HG03060 (cell line): ENCODE data around the gene ANKMY2.
"Not testable (repeated sequence)": the region's sequence is repeated elsewhere in the genome, so short reads cannot be mapped to it uniquely, and the experiment has no call there.

ENCODE experiments used
- ATAC-seq: cut with Tn5 transposase; IDR thresholded peaks from one replicate; pipeline ENCODE4 v1.9.1; 2021; ENCODE audit warnings: low read depth, moderate number of reproducible peaks; ENCODE audit not compliant: unreplicated experiment

The ANKMY2 gene

DNA sequence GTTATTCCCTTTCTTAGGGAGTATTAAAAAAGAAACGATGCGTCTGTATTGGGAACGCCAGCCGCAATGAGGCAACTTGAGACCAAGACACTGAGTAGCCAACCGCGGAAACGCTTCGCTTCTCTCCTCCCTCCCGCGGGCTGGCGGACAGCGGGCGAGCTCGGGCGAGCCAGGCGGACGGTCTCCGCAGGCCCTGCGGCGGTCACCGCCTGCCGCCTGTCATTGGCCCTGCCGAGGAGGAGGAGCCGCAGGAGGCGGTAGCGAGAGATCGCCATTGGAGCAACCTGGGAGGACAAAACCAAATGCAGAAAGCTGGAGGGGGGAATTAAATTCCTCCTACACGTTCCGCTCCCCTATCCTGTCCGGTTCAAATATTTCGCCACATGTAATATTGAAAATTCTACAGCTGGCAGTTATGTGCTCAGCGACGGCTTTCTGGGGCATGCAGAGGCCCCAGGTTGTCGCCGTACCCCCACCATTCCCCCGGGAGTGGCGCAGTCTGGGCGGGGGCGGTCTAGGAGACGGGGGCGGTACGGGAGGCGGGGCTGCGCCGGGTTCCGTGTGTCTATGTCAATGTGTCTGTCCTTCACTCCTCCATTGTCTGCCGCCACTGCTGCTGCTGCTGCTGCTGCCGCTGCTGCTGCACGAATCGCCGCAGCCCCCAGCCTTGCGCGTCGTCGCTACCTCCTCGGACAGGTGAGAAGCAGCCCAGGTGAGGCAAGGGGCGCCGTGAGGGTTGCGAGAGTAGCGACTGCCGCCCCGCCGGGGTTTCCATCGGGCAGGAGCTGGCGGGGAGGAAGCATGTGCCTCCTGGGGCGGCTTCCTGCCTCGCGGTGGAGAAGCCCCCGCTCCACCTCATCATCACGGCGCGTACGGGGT is at the start of gene ANKMY2, which contains the start of gene BZW2:
Gene ANKMY2, minus strand, starts transcription at position 162 of the 879 bp plus-strand sequence. CDS start 181 bp downstream, outside the sequence.
Gene BZW2, plus strand, starts transcription at position 589 of the 879 bp plus-strand sequence. CDS start 19,263 bp downstream, outside the sequence.
- peak; percentile 93 for ATAC-seq

- no peak for ATAC-seq
Observed at GRCh38 chr7:16694806-16695205, 49.3 kb upstream of the ANKMY2 start.

DNA sequence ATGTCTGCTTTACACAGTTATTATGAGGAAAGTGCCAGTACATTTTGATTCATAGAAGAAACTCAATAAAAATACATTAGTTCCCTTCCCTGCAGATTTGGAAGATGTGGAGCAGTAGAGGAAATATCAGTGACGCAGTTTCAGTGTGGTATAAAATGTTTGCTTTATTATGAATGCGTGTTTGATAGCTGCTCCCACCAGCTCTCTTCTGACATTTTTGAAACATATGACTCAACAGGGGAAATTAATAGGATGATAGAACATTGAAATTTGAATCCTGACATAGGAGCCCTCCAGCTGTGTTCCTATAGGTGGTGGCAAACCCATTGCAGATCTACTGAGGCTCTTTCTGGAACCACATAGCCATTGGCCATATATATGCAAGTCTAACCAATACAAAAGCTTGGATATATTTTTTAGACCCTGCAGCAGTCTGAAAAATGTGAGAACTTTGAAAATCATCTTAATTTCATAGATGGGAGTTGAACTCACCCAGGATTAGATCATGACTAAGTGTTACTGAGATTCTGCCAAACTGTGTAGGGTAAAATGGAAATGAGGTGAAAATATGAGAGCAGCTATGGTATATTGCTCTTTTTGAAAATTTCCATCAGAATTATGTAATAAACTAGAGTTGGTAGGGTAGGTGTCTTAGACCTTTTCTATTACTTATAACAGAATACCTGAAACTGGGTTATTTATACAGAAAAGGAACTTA is 48.2 kb upstream of the ANKMY2 start:
- ATAC-seq, result no peak

DNA sequence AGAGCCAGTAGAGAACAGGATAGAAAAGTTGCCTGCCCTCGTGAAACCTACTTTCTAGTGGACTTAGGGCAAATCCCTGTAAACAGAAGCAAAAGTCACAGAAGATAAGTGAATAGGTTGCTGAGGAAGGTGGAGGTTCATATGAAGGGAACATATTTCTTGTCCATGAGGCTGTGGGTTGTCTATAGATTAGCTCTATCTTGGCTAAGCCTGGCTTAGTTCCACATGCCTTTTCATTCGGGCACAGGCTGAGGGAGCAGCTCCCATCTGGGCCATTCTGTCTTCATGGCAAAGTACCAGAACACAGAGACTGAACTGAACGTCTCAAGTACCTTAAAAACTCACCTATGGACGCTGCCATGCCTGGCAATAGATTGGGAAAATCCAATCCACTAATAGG is 45.7 kb upstream of the ANKMY2 start:
- ATAC-seq, result no peak

- ATAC-seq, result no peak
Observed at GRCh38 chr7:16688249-16688648, 42.7 kb upstream of the ANKMY2 start.

- no peak for ATAC-seq
Observed at GRCh38 chr7:16685535-16685934, 40.0 kb upstream of the ANKMY2 start.

GRCh38 chr7:16684935-16685334 is 39.4 kb upstream of the ANKMY2 start:
- ATAC-seq, result no peak

- not testable (repeated sequence) for ATAC-seq
Observed at GRCh38 chr7:16678645-16679566, 33.4 kb upstream of the ANKMY2 start.

DNA sequence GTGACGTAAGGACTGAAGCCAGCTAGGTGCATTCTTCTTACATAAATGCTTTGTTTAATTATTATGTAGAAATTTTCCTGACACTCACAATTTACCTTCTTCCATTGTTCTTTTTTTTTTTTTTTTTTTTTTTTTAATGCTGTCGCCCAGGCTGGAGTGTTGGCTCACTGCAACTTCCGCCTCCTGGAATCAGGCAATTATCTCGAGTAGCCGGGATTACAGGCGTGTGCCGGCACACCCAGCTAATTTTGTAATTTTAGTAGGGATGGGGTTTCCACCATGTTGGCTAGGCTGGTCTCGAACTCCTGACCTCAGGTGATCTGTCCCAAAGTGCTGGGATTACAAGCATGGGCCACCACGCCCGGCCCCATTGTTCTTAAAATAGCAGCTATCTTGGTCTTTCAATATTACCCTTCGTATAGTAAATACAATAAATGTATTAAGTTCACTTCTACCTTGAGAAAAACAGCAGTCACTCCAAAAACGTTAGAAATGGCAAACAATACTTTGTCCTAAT is 32.5 kb upstream of the ANKMY2 start:
- ATAC-seq, result no peak

GRCh38 chr7:16675277-16675676 is 29.7 kb upstream of the ANKMY2 start:
- ATAC-seq, result no peak

- no peak for ATAC-seq
Observed at GRCh38 chr7:16671811-16672210, 26.3 kb upstream of the ANKMY2 start.

GRCh38 chr7:16670731-16671344 is 25.3 kb upstream of the ANKMY2 start:
- no peak for ATAC-seq

GRCh38 chr7:16670021-16670420 is 24.5 kb upstream of the ANKMY2 start:
- ATAC-seq, result no peak

DNA sequence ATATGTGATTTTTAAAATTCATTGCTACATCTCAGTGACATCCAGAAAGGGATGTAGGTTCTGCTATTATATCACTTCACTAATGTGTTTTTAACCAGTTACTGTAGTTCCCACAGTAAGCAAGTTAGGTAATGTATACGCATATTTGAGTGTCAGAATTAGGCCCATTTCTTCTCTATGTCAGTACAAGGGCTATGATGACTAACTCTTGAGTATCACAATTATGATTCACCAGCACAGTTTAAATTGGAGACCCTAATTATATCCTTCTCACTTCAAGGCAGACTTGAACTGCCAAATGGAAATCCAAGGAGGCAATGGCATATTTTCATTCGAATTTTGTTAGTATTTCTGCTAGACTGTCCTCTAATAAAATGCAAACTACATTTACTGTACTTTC is 24.0 kb upstream of the ANKMY2 start:
- no peak for ATAC-seq

GRCh38 chr7:16668978-16669377 is 23.4 kb upstream of the ANKMY2 start:
- no peak for ATAC-seq

GRCh38 chr7:16668049-16668858 is 22.7 kb upstream of the ANKMY2 start:
- ATAC-seq, result no peak

DNA sequence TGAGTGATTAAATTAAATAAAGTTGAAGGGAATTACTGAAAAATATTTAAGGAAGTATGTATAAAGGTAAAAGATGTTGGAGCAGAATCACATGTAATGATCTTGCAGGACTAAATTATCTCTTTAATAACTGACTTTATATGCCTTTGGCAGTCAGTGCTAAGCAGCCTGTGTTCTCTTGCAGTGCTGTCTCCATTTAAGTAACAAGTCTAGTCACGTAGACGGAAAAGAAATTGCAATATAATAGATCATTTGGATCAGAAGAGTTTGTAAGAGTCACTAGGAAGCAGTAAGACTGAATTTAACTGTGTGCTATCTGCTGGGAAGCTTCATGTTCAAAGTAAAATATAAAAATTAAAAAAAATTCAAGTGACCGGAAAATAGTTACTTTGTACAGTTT is 21.8 kb upstream of the ANKMY2 start:
- ATAC-seq, result no peak

DNA sequence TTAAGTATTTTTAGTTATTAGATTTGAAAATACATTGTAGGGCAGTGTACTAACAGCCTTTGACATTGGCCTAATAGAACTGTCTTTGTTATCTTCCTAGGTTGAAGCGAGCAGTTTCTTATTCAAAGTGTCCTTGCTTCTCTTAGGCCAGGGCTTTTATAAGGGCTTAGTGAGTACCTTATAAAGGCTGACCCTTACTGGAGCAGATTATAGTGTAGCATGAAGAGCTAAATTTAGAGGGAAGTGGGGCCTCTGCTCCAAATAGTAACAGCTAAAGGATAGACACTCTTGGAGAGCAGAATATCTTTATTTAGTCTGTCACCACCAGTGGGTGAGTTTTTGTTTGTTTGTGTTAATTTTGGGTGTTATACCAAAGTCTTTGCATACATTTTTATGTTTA is 16.4 kb upstream of the ANKMY2 start:
- ATAC-seq, result no peak
